Left ventricle myocardium inferior (tissue), 1 donor: ENCODE data around the gene IFT57. TPM values are rescaled to one million over a fixed set of nuclear protein-coding genes. Genes with fewer than 3 reads are reported as not detected.

Experiments used
- DNase-seq: peaks from one replicate; pipeline ENCODE4 v3.0.0-alpha.2; 2020
- H3K27ac ChIP-seq: fragments of 200-600 bp; replicated peaks from 2 replicates; pipeline ENCODE4 v1.8.0; 2021
- H3K27me3 ChIP-seq: fragments of 200-600 bp; 2 replicates; pipeline ENCODE4 v1.8.0; 2021; ENCODE audit warnings: low read depth
- H3K36me3 ChIP-seq: fragments of 200-600 bp; 2 replicates; pipeline ENCODE4 v1.8.0; 2021
- H3K4me1 ChIP-seq: fragments of 200-600 bp; 2 replicates; pipeline ENCODE4 v1.8.0; 2021
- H3K4me3 ChIP-seq: fragments of 200-600 bp; 2 replicates; pipeline ENCODE4 v1.8.0; 2021; ENCODE audit warnings: mild to moderate bottlenecking, moderate library complexity
- H3K9me3 ChIP-seq: fragments of 200-600 bp; replicated peaks from 2 replicates; pipeline ENCODE4 v1.8.0; 2021
- CTCF ChIP-seq: fragments of 200-600 bp; IDR thresholded peaks from 2 replicates; pipeline ENCODE4 v1.8.0; 2021; ENCODE audit warnings: antibody characterized with exemption, mild to moderate bottlenecking, borderline replicate concordance
- intact Hi-C: fragments of 100-400 bp; cut with micrococcal nuclease; formaldehyde crosslinking; loops from one replicate; pipeline ENCODE4 v1.11.0; 2022
- total RNA-seq: library from RNA; stranded (reverse); fragmentation: NEBNext Ultra II Directional; extraction: Animal tissue kit (Norgen Biotek cat#: 25700); gene quantifications from one replicate; pipeline ENCODE4 v1.2.1, GENCODE V29; 2021
- donor health status: DM: no; HTN: yes; CAD: no; lungs with severe emphysema.

Gene IFT57
- total RNA-seq, 1 donor from 2014 or later, result 22.6 TPM

- Histone ChIP-seq H3K4me3 (no peak overlapping the region), H3K9me3 (no peaks in the 10 kb centered on the region), H3K4me1 (peaks cover 39% of the 10 kb centered on the region), H3K36me3 (no peaks in the 10 kb centered on the region), H3K27me3 (no peaks in the 10 kb centered on the region), H3K27ac (no peak overlapping the region)
- DNase-seq, result no peak
- TF ChIP-seq CTCF, result no peak
- intact Hi-C loops, result no loop called here
Observed at GRCh38 chr3:108225221-108225620, 3.0 kb upstream of the IFT57 start.

GRCh38 chr3:108223928-108224327 is 1.7 kb upstream of the IFT57 start:
- Histone ChIP-seq H3K4me1 (peaks cover 42% of the 10 kb centered on the region), H3K27me3 (no peaks in the 10 kb centered on the region), H3K27ac (no peak overlapping the region), H3K9me3 (no peaks in the 10 kb centered on the region), H3K4me3 (no peak overlapping the region), H3K36me3 (no peaks in the 10 kb centered on the region)
- TF ChIP-seq CTCF, result no peak
- intact Hi-C loops, result no loop called here
- DNase-seq, result no peak

- intact Hi-C loops, result no loop called here
- no peak for TF ChIP-seq CTCF
- Histone ChIP-seq H3K9me3 (no peaks in the 10 kb centered on the region), H3K36me3 (peaks cover 4% of the 10 kb centered on the region), H3K4me3 (peak overlapping the region; percentile 87), H3K27me3 (no peaks in the 10 kb centered on the region), H3K27ac (peak overlapping the region; percentile 67), H3K4me1 (peaks cover 42% of the 10 kb centered on the region)
- no peak for DNase-seq
Observed at GRCh38 chr3:108222853-108223565, 785 bp upstream of the IFT57 start.

- peak overlapping the region; percentile 87 for H3K4me3 ChIP-seq
- peak overlapping the region; percentile 67 for H3K27ac ChIP-seq
- DNase-seq, result no peak
- no peaks in the 10 kb centered on the region for H3K9me3 ChIP-seq
- H3K4me1 ChIP-seq, result peaks cover 42% of the 10 kb centered on the region
- no peak for TF ChIP-seq CTCF
- H3K36me3 ChIP-seq, result peaks cover 17% of the 10 kb centered on the region
- H3K27me3 ChIP-seq, result no peaks in the 10 kb centered on the region
- intact Hi-C loops, result no loop called here
Observed at GRCh38 chr3:108221393-108221792, 831 bp downstream of the IFT57 start.

- no peak for DNase-seq
- intact Hi-C loops, result no loop called here
- Histone ChIP-seq H3K4me3 (no peak overlapping the region), H3K4me1 (peaks cover 39% of the 10 kb centered on the region), H3K27me3 (no peaks in the 10 kb centered on the region), H3K27ac (no peak overlapping the region), H3K36me3 (peaks cover 17% of the 10 kb centered on the region), H3K9me3 (no peaks in the 10 kb centered on the region)
- TF ChIP-seq CTCF, result no peak
Observed at GRCh38 chr3:108219336-108219735, 2.9 kb downstream of the IFT57 start.
